PC-9 (cell line): Measurements from ENCODE around the gene SOCS6. TPM values are rescaled to one million over a fixed set of nuclear protein-coding genes. Genes with fewer than 3 reads are reported as not detected.

Experiments
- BruUV-seq: library from RNA; stranded (reverse); fragments of 400-500 nt; replicated peaks from 2 replicates; lab custom pipeline; 2021; lab: Mats Ljungman, UMichigan
- CTCF ChIA-PET: fragments of 300-600 bp; sonication (Branson Sonifier 250); formaldehyde crosslinking; loops from one replicate; lab custom pipeline; 2022; ENCODE audit warnings: antibody characterized with exemption; lab: Charles Lee
- POLR2A ChIA-PET: fragments of 300-600 bp; sonication (Branson Sonifier 250); formaldehyde crosslinking; loops from one replicate; lab custom pipeline; 2022; ENCODE audit warnings: antibody characterized with exemption; ENCODE audit not compliant: unreplicated experiment; lab: Charles Lee
- DNase-seq, 2 experiments: peaks; one replicate each; pipeline versions ENCODE4 v3.0.0 to v3.0.0-alpha.2; 2015 to 2022; ENCODE audit warnings: mixed read lengths in 1 of 2
- H2AFZ ChIP-seq: fragments of 200-600 bp; sonication (generic); 2 replicates; pipeline ENCODE4 v1.8.1; 2017; ENCODE audit warnings: antibody characterized with exemption
- H3F3A ChIP-seq: fragments of 200-600 bp; sonication (generic); 2 replicates; pipeline ENCODE4 v1.8.1; 2017; ENCODE audit warnings: antibody characterized with exemption, mild to moderate bottlenecking, low read depth; ENCODE audit not compliant: insufficient read depth
- H3K27ac ChIP-seq: fragments of 200-600 bp; sonication (generic); 2 replicates; pipeline ENCODE4 v1.6.1; 2016; ENCODE audit warnings: mixed run types
- H3K27me3 ChIP-seq: fragments of 200-600 bp; sonication (generic); 2 replicates; pipeline ENCODE4 v1.6.1; 2016; ENCODE audit warnings: low read depth, mixed run types; ENCODE audit not compliant: insufficient read depth
- H3K36me3 ChIP-seq: fragments of 200-600 bp; sonication (generic); 2 replicates; pipeline ENCODE4 v1.6.1; 2016; ENCODE audit warnings: low read depth, mixed run types
- H3K4me1 ChIP-seq: fragments of 200-600 bp; sonication (generic); replicated peaks from 2 replicates; pipeline ENCODE4 v1.6.1; 2016; ENCODE audit warnings: mixed run types; ENCODE audit not compliant: insufficient read depth
- H3K4me2 ChIP-seq: fragments of 200-600 bp; sonication (generic); 2 replicates; pipeline ENCODE4 v1.6.1; 2017; ENCODE audit warnings: mixed run types
- H3K4me3 ChIP-seq: fragments of 200-600 bp; sonication (generic); 2 replicates; pipeline ENCODE4 v1.6.1; 2016; ENCODE audit warnings: mixed run types
- H3K79me2 ChIP-seq: fragments of 200-600 bp; sonication (generic); 2 replicates; pipeline ENCODE4 v1.6.1; 2017; ENCODE audit warnings: low read depth, mixed run types
- H3K9me2 ChIP-seq: fragments of 200-600 bp; sonication (generic); 2 replicates; pipeline ENCODE4 v1.8.1; 2017; ENCODE audit warnings: mild to moderate bottlenecking; ENCODE audit not compliant: insufficient read depth
- H3K9me3 ChIP-seq: fragments of 200-600 bp; sonication (generic); 2 replicates; pipeline ENCODE4 v1.8.1; 2016; ENCODE audit warnings: low read depth; ENCODE audit not compliant: insufficient read depth
- H4K20me1 ChIP-seq: fragments of 200-600 bp; sonication (generic); 2 replicates; pipeline ENCODE4 v1.8.1; 2017; ENCODE audit not compliant: insufficient read depth
- CTCF ChIP-seq: fragments of 200-600 bp; sonication (generic); conservative IDR thresholded peaks from 2 replicates; pipeline ENCODE4 v1.6.1; 2017; ENCODE audit warnings: mixed run types, antibody characterized with exemption, mild to moderate bottlenecking, moderate library complexity
- EZH2 ChIP-seq: fragments of 200-600 bp; sonication (generic); IDR thresholded peaks from 2 replicates; pipeline ENCODE4 v1.8.0; 2017; ENCODE audit warnings: antibody characterized with exemption, low read depth
- intact Hi-C: fragments of 100-400 bp; cut with micrococcal nuclease; formaldehyde crosslinking; loops from one replicate; pipeline ENCODE4 v1.10.0; 2022; ENCODE audit not compliant: unreplicated experiment
- total RNA-seq: library from RNA; stranded (reverse); gene quantifications from 2 replicates; pipeline ENCODE4 v1.2.3, GENCODE V29; 2021

SOCS6 gene
- total RNA-seq, 1 experiment from 2014 or later = 21.0 TPM

GRCh38 chr18:70368903-70369302 is 80.1 kb downstream of the SOCS6 start:
- ChIA-PET CTCF (no interaction called here), POLR2A (no interaction called here)
- Histone ChIP-seq H3K79me2 (no peaks in the 10 kb centered on the region), H3F3A (peaks cover 29% of the 10 kb centered on the region), H3K27ac (no peak overlapping the region), H2AFZ (no peak overlapping the region), H3K36me3 (no peaks in the 10 kb centered on the region), H3K27me3 (no peaks in the 10 kb centered on the region), H3K4me1 (peaks cover 36% of the 10 kb centered on the region), H3K9me2 (no peaks in the 10 kb centered on the region), H3K4me2 (no peak overlapping the region), H3K9me3 (no peaks in the 10 kb centered on the region), H4K20me1 (no peaks in the 10 kb centered on the region), H3K4me3 (no peak overlapping the region)
- no TSS peak for BruUV-seq
- intact Hi-C loops = no loop called here
- TF ChIP-seq CTCF (no peak), EZH2 (no peak)
- no peak for DNase-seq

GRCh38 chr18:70370762-70371733 is 82.2 kb downstream of the SOCS6 start:
- TF ChIP-seq CTCF = no peak
- TF ChIP-seq EZH2 = no peak
- Histone ChIP-seq H3K4me2 (no peak overlapping the region), H3F3A (peaks cover 30% of the 10 kb centered on the region), H3K36me3 (no peaks in the 10 kb centered on the region), H3K4me1 (peaks cover 37% of the 10 kb centered on the region), H3K9me2 (no peaks in the 10 kb centered on the region), H3K79me2 (no peaks in the 10 kb centered on the region), H3K27ac (no peak overlapping the region), H4K20me1 (no peaks in the 10 kb centered on the region), H3K4me3 (no peak overlapping the region), H3K9me3 (no peaks in the 10 kb centered on the region), H2AFZ (no peak overlapping the region), H3K27me3 (no peaks in the 10 kb centered on the region)
- intact Hi-C loops = no loop called here
- DNase-seq = peak in 1 of 2 experiments; percentile 43
- ChIA-PET POLR2A (no interaction called here), CTCF (no interaction called here)
- BruUV-seq = no TSS peak

GRCh38 chr18:70371908-70372307 is 83.1 kb downstream of the SOCS6 start:
- POLR2A ChIA-PET = no interaction called here

More at GRCh38 chr18:70371908-70372307, 83.1 kb downstream of the SOCS6 start:
- intact Hi-C loops = no loop called here
- Histone ChIP-seq H3K79me2 (no peaks in the 10 kb centered on the region), H2AFZ (no peak overlapping the region), H3F3A (peaks cover 30% of the 10 kb centered on the region), H3K9me2 (no peaks in the 10 kb centered on the region), H3K36me3 (no peaks in the 10 kb centered on the region), H3K4me3 (no peak overlapping the region), H3K9me3 (no peaks in the 10 kb centered on the region), H3K4me2 (peak overlapping the region; percentile 65; the same call in 1 of the 2 replicates), H3K27ac (peak overlapping the region; percentile 82), H4K20me1 (no peaks in the 10 kb centered on the region), H3K27me3 (no peaks in the 10 kb centered on the region), H3K4me1 (peaks cover 37% of the 10 kb centered on the region)
- DNase-seq = no peak
- BruUV-seq = no TSS peak
- CTCF ChIA-PET = no interaction called here
- TF ChIP-seq CTCF (no peak), EZH2 (no peak)
